Measurements from ENCODE around the gene SUSD2. TPM values are rescaled to one million over a fixed set of nuclear protein-coding genes. Genes with fewer than 3 reads are reported as not detected.
"Not testable (repeated sequence)": the region's sequence is repeated elsewhere in the genome, so short reads cannot be mapped to it uniquely, and the experiment has no call there.

Gene SUSD2
- total RNA-seq, 2 donors from 2014 or later = 4.2 to 7.6 TPM

GRCh38 chr22:24191893-24192292 lies 10.6 kb downstream of the SUSD2 start:
- no peak overlapping the region for H3K4me3 ChIP-seq
- intact Hi-C loops (cut with DNase I) = loop anchor here (5.0 kb wide), 1 partner anchor 40 kb away; no protein-coding TSS in a partner anchor
- H3K9me3 ChIP-seq = no peaks in the 10 kb centered on the region
- no peaks in the 10 kb centered on the region for H3K36me3 ChIP-seq (replicated peaks in 1 of 2; ENCODE audit: insufficient read depth in 1 of 2, low read depth in 2 of 2)
- 86% methylated on average over 5 of the region's 5 CpGs; no CpG with 5 or more reads in 1 of the 2 donors for WGBS, 2 donors
- DNase-seq = no peak
- TF ChIP-seq POLR2A (IDR thresholded peaks at IDR 0.05) = no peak
- TF ChIP-seq, protein P1, sequence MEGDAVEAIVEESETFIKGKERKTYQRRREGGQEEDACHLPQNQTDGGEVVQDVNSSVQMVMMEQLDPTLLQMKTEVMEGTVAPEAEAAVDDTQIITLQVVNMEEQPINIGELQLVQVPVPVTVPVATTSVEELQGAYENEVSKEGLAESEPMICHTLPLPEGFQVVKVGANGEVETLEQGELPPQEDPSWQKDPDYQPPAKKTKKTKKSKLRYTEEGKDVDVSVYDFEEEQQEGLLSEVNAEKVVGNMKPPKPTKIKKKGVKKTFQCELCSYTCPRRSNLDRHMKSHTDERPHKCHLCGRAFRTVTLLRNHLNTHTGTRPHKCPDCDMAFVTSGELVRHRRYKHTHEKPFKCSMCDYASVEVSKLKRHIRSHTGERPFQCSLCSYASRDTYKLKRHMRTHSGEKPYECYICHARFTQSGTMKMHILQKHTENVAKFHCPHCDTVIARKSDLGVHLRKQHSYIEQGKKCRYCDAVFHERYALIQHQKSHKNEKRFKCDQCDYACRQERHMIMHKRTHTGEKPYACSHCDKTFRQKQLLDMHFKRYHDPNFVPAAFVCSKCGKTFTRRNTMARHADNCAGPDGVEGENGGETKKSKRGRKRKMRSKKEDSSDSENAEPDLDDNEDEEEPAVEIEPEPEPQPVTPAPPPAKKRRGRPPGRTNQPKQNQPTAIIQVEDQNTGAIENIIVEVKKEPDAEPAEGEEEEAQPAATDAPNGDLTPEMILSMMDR (IDR thresholded peaks at IDR 0.05) = no peak
- H3K27me3 ChIP-seq = no peaks in the 10 kb centered on the region
- no peak for ATAC-seq
- H3K27ac ChIP-seq = no peak overlapping the region
- H3K4me1 ChIP-seq = peaks cover 20% of the 10 kb centered on the region

GRCh38 chr22:24198682-24199052 lies 17.4 kb downstream of the SUSD2 start:
- DNase-seq (no peak), ATAC-seq (no peak)
- no peaks in the 10 kb centered on the region for H3K36me3 ChIP-seq (replicated peaks in 1 of 2; ENCODE audit: insufficient read depth in 1 of 2, low read depth in 2 of 2)
- no peak overlapping the region for H3K4me3 ChIP-seq
- TF ChIP-seq, protein P1 (IDR thresholded peaks at IDR 0.05) = no peak
- TF ChIP-seq POLR2A (IDR thresholded peaks at IDR 0.05) = no peak
- intact Hi-C loops (cut with DNase I) = no loop called here
- WGBS, 2 donors = 92 to 94% methylated on average over 6 of the region's 6 CpGs
- H3K27ac ChIP-seq = peak overlapping the region in 2 of 4 donors; percentile 52 to 63
- H3K4me1 ChIP-seq = peaks cover 35% of the 10 kb centered on the region
- no peaks in the 10 kb centered on the region for H3K9me3 ChIP-seq
- no peaks in the 10 kb centered on the region for H3K27me3 ChIP-seq

GRCh38 chr22:24200619-24201212 lies 19.4 kb downstream of the SUSD2 start:
- Histone ChIP-seq H3K36me3 (replicated peaks in 1 of 2; ENCODE audit: insufficient read depth in 1 of 2, low read depth in 2 of 2) (no peaks in the 10 kb centered on the region), H3K4me3 (no peak overlapping the region), H3K27me3 (no peaks in the 10 kb centered on the region), H3K9me3 (no peaks in the 10 kb centered on the region), H3K27ac (no peak overlapping the region), H3K4me1 (peaks cover 34% of the 10 kb centered on the region)
- 73 to 75% methylated on average over 7 of the region's 7 CpGs for WGBS, 2 donors
- no peak for TF ChIP-seq POLR2A (IDR thresholded peaks at IDR 0.05)
- TF ChIP-seq, protein P1 (IDR thresholded peaks at IDR 0.05) = no peak
- intact Hi-C loops (cut with DNase I) = no loop called here
- ATAC-seq (no peak), DNase-seq (no peak)

- no peaks in the 10 kb centered on the region for H3K9me3 ChIP-seq
- H3K4me3 ChIP-seq = no peak overlapping the region
- no peaks in the 10 kb centered on the region for H3K27me3 ChIP-seq
- H3K27ac ChIP-seq = no peak overlapping the region
- H3K4me1 ChIP-seq = peaks cover 31% of the 10 kb centered on the region
- WGBS, 2 donors = 93% methylated on average over 26 of the region's 26 CpGs
- intact Hi-C loops (cut with DNase I) = no loop called here
- no peak for TF ChIP-seq POLR2A (IDR thresholded peaks at IDR 0.05)
- TF ChIP-seq, protein P1 (IDR thresholded peaks at IDR 0.05) = no peak
- ATAC-seq (no peak), DNase-seq (no peak)
- no peaks in the 10 kb centered on the region for H3K36me3 ChIP-seq (replicated peaks in 1 of 2; ENCODE audit: insufficient read depth in 1 of 2, low read depth in 2 of 2)
These were observed 20.7 kb downstream of the SUSD2 start for GRCh38 chr22:24201681-24202614.

DNA sequence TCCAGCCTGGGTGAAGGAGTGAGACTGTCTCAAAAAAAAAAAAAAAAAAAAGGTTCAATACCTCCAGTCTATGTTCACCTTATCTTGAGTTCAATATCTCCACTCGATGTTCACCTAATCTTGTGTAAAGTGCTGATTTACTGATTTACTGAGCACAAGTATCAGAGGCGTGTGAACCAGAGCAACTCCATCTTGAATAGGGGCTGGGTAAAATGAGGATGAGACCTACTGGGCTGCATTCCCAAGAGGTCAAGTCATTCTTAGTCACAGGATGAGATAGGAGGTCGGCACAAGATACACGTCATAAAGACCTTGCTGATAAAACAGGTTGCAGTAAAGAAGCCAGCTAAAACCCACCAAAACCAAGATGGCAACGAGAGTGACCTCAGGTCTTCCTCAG lies 22.6 kb downstream of the SUSD2 start:
- ATAC-seq; H3K4me3 ChIP-seq; DNase-seq; intact Hi-C loops (cut with DNase I); H3K36me3 ChIP-seq (replicated peaks in 1 of 2; ENCODE audit: insufficient read depth in 1 of 2, low read depth in 2 of 2); H3K9me3 ChIP-seq; H3K27ac ChIP-seq; H3K27me3 ChIP-seq: not testable (repeated sequence)
- WGBS, 2 donors = 54 to 70% methylated on average over 5 of the region's 5 CpGs
- peaks cover 32% of the 10 kb centered on the region for H3K4me1 ChIP-seq
